PFSK-1 (cell line): ENCODE data around the gene C15orf61.

Experiments used
- POLR2AphosphoS5 ChIP-seq: IDR thresholded peaks from 2 replicates; pipeline ENCODE4 v1.6.1; 2012; ENCODE audit warnings: low read depth, mild to moderate bottlenecking, control low read depth, low read length, moderate library complexity
- SIN3A ChIP-seq: IDR thresholded peaks from 2 replicates; pipeline ENCODE4 v1.6.1; 2012; ENCODE audit warnings: mild to moderate bottlenecking, low read length, moderate library complexity, borderline replicate concordance; ENCODE audit not compliant: insufficient read depth
- TAF1 ChIP-seq: IDR thresholded peaks from 2 replicates; pipeline ENCODE4 v1.6.1; 2012; ENCODE audit warnings: low read length, control low read depth, borderline replicate concordance; ENCODE audit not compliant: insufficient read depth
- TF ChIP-seq, protein P1 (sequence below), 2 experiments: IDR thresholded peaks; 2 replicates each; pipeline versions ENCODE4 v1.6.1 to v1.8.0; 2011 to 2012; ENCODE audit warnings: low read depth in 2 of 2, low read length in 2 of 2, control low read depth in 1 of 2, inconsistent platforms in 1 of 2, mild to moderate bottlenecking in 1 of 2, moderate library complexity in 1 of 2; ENCODE audit not compliant: insufficient read depth in 1 of 2

DNA sequence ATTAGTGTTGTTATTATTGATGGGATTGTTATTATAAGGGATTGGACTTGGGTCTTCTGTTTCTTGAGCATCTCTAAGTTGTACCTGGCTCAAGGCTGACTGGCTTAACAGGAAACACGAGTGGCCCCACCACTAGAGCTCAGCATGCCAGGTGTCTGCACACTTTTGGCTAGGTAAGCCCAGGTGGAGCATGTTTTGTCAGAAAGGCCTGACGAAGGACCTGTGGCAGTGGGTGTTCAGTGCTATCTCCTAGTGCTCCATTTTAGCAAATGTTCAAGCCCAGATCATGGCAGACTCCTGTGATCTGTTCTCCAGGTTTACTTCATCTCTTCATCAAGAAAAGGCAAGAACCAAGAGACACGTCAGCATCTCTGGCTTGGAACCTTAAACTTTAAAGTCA lies 24.9 kb downstream of the C15orf61 start:
- no peak for TF ChIP-seq SIN3A
- TF ChIP-seq POLR2AphosphoS5 = no peak
- TF ChIP-seq, protein P1, sequence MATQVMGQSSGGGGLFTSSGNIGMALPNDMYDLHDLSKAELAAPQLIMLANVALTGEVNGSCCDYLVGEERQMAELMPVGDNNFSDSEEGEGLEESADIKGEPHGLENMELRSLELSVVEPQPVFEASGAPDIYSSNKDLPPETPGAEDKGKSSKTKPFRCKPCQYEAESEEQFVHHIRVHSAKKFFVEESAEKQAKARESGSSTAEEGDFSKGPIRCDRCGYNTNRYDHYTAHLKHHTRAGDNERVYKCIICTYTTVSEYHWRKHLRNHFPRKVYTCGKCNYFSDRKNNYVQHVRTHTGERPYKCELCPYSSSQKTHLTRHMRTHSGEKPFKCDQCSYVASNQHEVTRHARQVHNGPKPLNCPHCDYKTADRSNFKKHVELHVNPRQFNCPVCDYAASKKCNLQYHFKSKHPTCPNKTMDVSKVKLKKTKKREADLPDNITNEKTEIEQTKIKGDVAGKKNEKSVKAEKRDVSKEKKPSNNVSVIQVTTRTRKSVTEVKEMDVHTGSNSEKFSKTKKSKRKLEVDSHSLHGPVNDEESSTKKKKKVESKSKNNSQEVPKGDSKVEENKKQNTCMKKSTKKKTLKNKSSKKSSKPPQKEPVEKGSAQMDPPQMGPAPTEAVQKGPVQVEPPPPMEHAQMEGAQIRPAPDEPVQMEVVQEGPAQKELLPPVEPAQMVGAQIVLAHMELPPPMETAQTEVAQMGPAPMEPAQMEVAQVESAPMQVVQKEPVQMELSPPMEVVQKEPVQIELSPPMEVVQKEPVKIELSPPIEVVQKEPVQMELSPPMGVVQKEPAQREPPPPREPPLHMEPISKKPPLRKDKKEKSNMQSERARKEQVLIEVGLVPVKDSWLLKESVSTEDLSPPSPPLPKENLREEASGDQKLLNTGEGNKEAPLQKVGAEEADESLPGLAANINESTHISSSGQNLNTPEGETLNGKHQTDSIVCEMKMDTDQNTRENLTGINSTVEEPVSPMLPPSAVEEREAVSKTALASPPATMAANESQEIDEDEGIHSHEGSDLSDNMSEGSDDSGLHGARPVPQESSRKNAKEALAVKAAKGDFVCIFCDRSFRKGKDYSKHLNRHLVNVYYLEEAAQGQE (IDR thresholded peaks at IDR 0.05; ENCODE audit: insufficient read depth in 1 of 2, low read depth in 2 of 2, low read length in 2 of 2) = no peak
- no peak for TF ChIP-seq TAF1
